ENCODE data around the gene RBP2. TPM values are rescaled to one million over a fixed set of nuclear protein-coding genes. Genes with fewer than 3 reads are reported as not detected.

Gene RBP2
- total and polyA plus RNA-seq, 2 experiments from 2014 or later: 123 to 295 TPM

GRCh38 chr3:139480585-139480984, 4.3 kb upstream of the RBP2 start:
- H3K27ac ChIP-seq: no peak overlapping the region
- H3K79me2 ChIP-seq: no peaks in the 10 kb centered on the region
- H3K9me3 ChIP-seq (ENCODE audit: low read depth): no peaks in the 10 kb centered on the region
- H3K27me3 ChIP-seq: no peaks in the 10 kb centered on the region
- H3K4me3 ChIP-seq: no peak overlapping the region
- H2AFZ ChIP-seq: no peak overlapping the region
- no peaks in the 10 kb centered on the region for H3K36me3 ChIP-seq (replicated peaks; ENCODE audit: insufficient read depth, low read depth)
- no peaks in the 10 kb centered on the region for H4K20me1 ChIP-seq (ENCODE audit: insufficient read depth, poor library complexity, severe bottlenecking)
- no peaks in the 10 kb centered on the region for H3K9me2 ChIP-seq (replicated peaks; ENCODE audit: insufficient read depth)
- 87% methylated on average over 3 of the region's 3 CpGs for WGBS (ENCODE audit: low lambda C conversion rate, missing lambda C conversion rate)
- no peak for TF ChIP-seq CTCF (IDR thresholded peaks at IDR 0.05; ENCODE audit: poor library complexity)
- TF ChIP-seq EZH2phosphoT487 (IDR thresholded peaks at IDR 0.05; ENCODE audit: low read depth, severe bottlenecking, unreplicated experiment): no peak
- TF ChIP-seq EZH2 (IDR thresholded peaks at IDR 0.05; ENCODE audit: borderline replicate concordance): no peak
- DNase-seq (ENCODE audit: low spot score): no peak
- peaks cover 17% of the 10 kb centered on the region for H3K4me1 ChIP-seq (ENCODE audit: insufficient read depth)
- H3K4me2 ChIP-seq: no peak overlapping the region

GRCh38 chr3:139477710-139478640, 1.7 kb upstream of the RBP2 start:
- Histone ChIP-seq H3K4me3 (no peak overlapping the region), H3K9me3 (ENCODE audit: low read depth) (no peaks in the 10 kb centered on the region), H3K9me2 (replicated peaks; ENCODE audit: insufficient read depth) (no peaks in the 10 kb centered on the region), H3K79me2 (no peaks in the 10 kb centered on the region), H3K4me2 (peak overlapping the region; percentile 1), H4K20me1 (ENCODE audit: insufficient read depth, poor library complexity, severe bottlenecking) (no peaks in the 10 kb centered on the region), H3K4me1 (ENCODE audit: insufficient read depth) (peaks cover 17% of the 10 kb centered on the region), H3K36me3 (replicated peaks; ENCODE audit: insufficient read depth, low read depth) (no peaks in the 10 kb centered on the region), H3K27me3 (no peaks in the 10 kb centered on the region), H3K27ac (peak overlapping the region; percentile 83), H2AFZ (no peak overlapping the region)
- 28% methylated on average over 3 of the region's 3 CpGs for WGBS (ENCODE audit: low lambda C conversion rate, missing lambda C conversion rate)
- DNase-seq (ENCODE audit: low spot score): peak; percentile 54
- no peak for TF ChIP-seq EZH2phosphoT487 (IDR thresholded peaks at IDR 0.05; ENCODE audit: low read depth, severe bottlenecking, unreplicated experiment)
- TF ChIP-seq CTCF (IDR thresholded peaks at IDR 0.05; ENCODE audit: poor library complexity): no peak
- no peak for TF ChIP-seq EZH2 (IDR thresholded peaks at IDR 0.05; ENCODE audit: borderline replicate concordance)

GRCh38 chr3:139473155-139473771, 3.1 kb downstream of the RBP2 start:
- Histone ChIP-seq H3K4me1 (ENCODE audit: insufficient read depth) (peaks cover 17% of the 10 kb centered on the region), H3K79me2 (no peaks in the 10 kb centered on the region), H3K4me3 (no peak overlapping the region), H3K27me3 (no peaks in the 10 kb centered on the region), H3K27ac (peak overlapping the region; percentile 55), H3K4me2 (no peak overlapping the region), H4K20me1 (ENCODE audit: insufficient read depth, poor library complexity, severe bottlenecking) (no peaks in the 10 kb centered on the region), H3K9me2 (replicated peaks; ENCODE audit: insufficient read depth) (no peaks in the 10 kb centered on the region), H3K9me3 (ENCODE audit: low read depth) (no peaks in the 10 kb centered on the region), H3K36me3 (replicated peaks; ENCODE audit: insufficient read depth, low read depth) (no peaks in the 10 kb centered on the region), H2AFZ (no peak overlapping the region)
- peak; percentile 50 for DNase-seq (ENCODE audit: low spot score)
- no peak for TF ChIP-seq EZH2phosphoT487 (IDR thresholded peaks at IDR 0.05; ENCODE audit: low read depth, severe bottlenecking, unreplicated experiment)
- TF ChIP-seq EZH2 (IDR thresholded peaks at IDR 0.05; ENCODE audit: borderline replicate concordance): no peak
- TF ChIP-seq CTCF (IDR thresholded peaks at IDR 0.05; ENCODE audit: poor library complexity): no peak
- WGBS (ENCODE audit: low lambda C conversion rate, missing lambda C conversion rate): 84% methylated on average over 2 of the region's 2 CpGs

Data from hepatocyte (in vitro differentiated cells).